Measurements from ENCODE around the gene EVC. TPM values are rescaled to one million over a fixed set of nuclear protein-coding genes. Genes with fewer than 3 reads are reported as not detected.

EVC gene
- not detected in 2 replicates for total RNA-seq (2022)
- percentile 9 among the genes with signal in this experiment for Bru-seq, nascent RNA
- percentile 4 among the genes with signal in this experiment for BruChase-seq, experiment 1, labeled RNA remaining after a 6-hour chase
- BruChase-seq, experiment 2, labeled RNA remaining after a 2-hour chase = percentile 5 among the genes with signal in this experiment
- long read RNA-seq = 0 reads

GRCh38 chr4:5710961-5711478 lies at the start of gene EVC:
TSS of gene EVC (plus strand) at chr4:5711201. CDS start at chr4:5711381, 180 bp downstream.
- Mint-ChIP-seq H3K4me3 (ENCODE audit: low read depth, unreplicated experiment) (no peak within 1 kb of the TSS), H3K36me3 (ENCODE audit: insufficient read depth, unreplicated experiment) (no peaks in the 10 kb centered on the region), H3K9me3 (ENCODE audit: low read depth, unreplicated experiment) (peaks cover 8% of the 10 kb centered on the region), H3K4me1 (ENCODE audit: low read depth, unreplicated experiment) (no peaks in the 10 kb centered on the region), H3K27ac (ENCODE audit: unreplicated experiment) (no peak within 1 kb of the TSS), H3K27me3 (ENCODE audit: unreplicated experiment) (no peaks in the 10 kb centered on the region)
- CTCF ChIA-PET = no interaction called here
- no peak for TF ChIP-seq CTCF (IDR thresholded peaks at IDR 0.05; ENCODE audit: unreplicated experiment)
- intact Hi-C loops (cut with micrococcal nuclease; ENCODE audit: unreplicated experiment) = no loop called here
- no TSS peak for BruUV-seq (replicated peaks)
- no peak for DNase-seq

- H3K9me3 Mint-ChIP-seq (ENCODE audit: low read depth, unreplicated experiment) = peaks cover 4% of the 10 kb centered on the region
- BruUV-seq (replicated peaks) = no TSS peak
- intact Hi-C loops (cut with micrococcal nuclease; ENCODE audit: unreplicated experiment) = no loop called here
- TF ChIP-seq CTCF (IDR thresholded peaks at IDR 0.05; ENCODE audit: unreplicated experiment) = no peak
- H3K27me3 Mint-ChIP-seq (ENCODE audit: unreplicated experiment) = no peaks in the 10 kb centered on the region
- no peaks in the 10 kb centered on the region for H3K36me3 Mint-ChIP-seq (ENCODE audit: insufficient read depth, unreplicated experiment)
- CTCF ChIA-PET = no interaction called here
- H3K4me3 Mint-ChIP-seq (ENCODE audit: low read depth, unreplicated experiment) = no peak overlapping the region
- DNase-seq = no peak
- H3K27ac Mint-ChIP-seq (ENCODE audit: unreplicated experiment) = no peak overlapping the region
- H3K4me1 Mint-ChIP-seq (ENCODE audit: low read depth, unreplicated experiment) = no peaks in the 10 kb centered on the region
Measured at GRCh38 chr4:5661237-5661636, 49.8 kb upstream of the EVC start.

DNA sequence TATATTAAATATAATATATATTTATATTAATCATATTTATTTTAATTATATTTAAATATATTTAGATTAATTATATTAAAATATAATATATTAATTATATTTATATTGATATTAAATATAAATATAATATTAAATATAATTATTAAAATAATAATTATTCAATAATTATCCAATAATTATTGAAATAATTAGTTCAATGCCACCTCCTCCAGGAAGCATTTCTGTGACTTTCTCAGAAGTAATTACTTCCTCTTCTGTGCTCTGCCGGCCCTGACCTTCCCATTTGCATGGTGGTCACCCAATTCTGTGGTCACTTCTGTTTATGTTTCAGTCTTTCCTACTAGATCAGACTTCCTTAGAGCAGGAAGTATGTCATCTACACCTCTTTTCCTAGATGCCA lies 48.4 kb upstream of the EVC start:
- Mint-ChIP-seq H3K4me1 (ENCODE audit: low read depth, unreplicated experiment) (no peaks in the 10 kb centered on the region), H3K4me3 (ENCODE audit: low read depth, unreplicated experiment) (no peak overlapping the region), H3K36me3 (ENCODE audit: insufficient read depth, unreplicated experiment) (no peaks in the 10 kb centered on the region), H3K9me3 (ENCODE audit: low read depth, unreplicated experiment) (peaks cover 4% of the 10 kb centered on the region), H3K27ac (ENCODE audit: unreplicated experiment) (no peak overlapping the region), H3K27me3 (ENCODE audit: unreplicated experiment) (no peaks in the 10 kb centered on the region)
- CTCF ChIA-PET = no interaction called here
- TF ChIP-seq CTCF (IDR thresholded peaks at IDR 0.05; ENCODE audit: unreplicated experiment) = no peak
- no TSS peak for BruUV-seq (replicated peaks)
- intact Hi-C loops (cut with micrococcal nuclease; ENCODE audit: unreplicated experiment) = no loop called here
- no peak for DNase-seq

DNA sequence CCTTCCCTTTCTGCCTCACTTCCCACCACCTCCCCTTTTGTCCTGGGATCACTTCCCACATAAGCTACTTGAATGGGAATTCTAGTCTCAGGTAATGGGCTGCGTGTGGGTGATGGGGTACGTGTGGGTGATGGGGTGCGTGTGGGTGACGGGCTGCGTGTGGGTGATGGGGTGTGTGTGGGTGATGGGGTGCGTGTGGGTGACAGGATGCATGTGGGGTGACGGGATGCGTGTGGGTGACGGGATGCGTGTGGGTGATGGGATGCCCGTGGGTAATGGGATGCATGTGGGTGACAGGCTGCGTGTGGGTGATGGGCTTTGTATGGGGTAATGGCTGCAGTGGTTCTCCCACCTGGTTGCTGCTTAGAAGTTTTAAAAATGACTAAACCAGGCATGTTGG lies 46.2 kb upstream of the EVC start:
- no peak for TF ChIP-seq CTCF (IDR thresholded peaks at IDR 0.05; ENCODE audit: unreplicated experiment)
- no peaks in the 10 kb centered on the region for H3K4me1 Mint-ChIP-seq (ENCODE audit: low read depth, unreplicated experiment)
- H3K36me3 Mint-ChIP-seq (ENCODE audit: insufficient read depth, unreplicated experiment) = no peaks in the 10 kb centered on the region
- intact Hi-C loops (cut with micrococcal nuclease; ENCODE audit: unreplicated experiment) = no loop called here
- no peak overlapping the region for H3K27ac Mint-ChIP-seq (ENCODE audit: unreplicated experiment)
- H3K27me3 Mint-ChIP-seq (ENCODE audit: unreplicated experiment) = no peaks in the 10 kb centered on the region
- H3K4me3 Mint-ChIP-seq (ENCODE audit: low read depth, unreplicated experiment) = no peak overlapping the region
- CTCF ChIA-PET = no interaction called here
- H3K9me3 Mint-ChIP-seq (ENCODE audit: low read depth, unreplicated experiment) = peaks cover 4% of the 10 kb centered on the region
- no TSS peak for BruUV-seq (replicated peaks)
- no peak for DNase-seq

All from Calu3 (cell line).